ENCODE data around the gene CC2D2B. TPM values are rescaled to one million over a fixed set of nuclear protein-coding genes. Genes with fewer than 3 reads are reported as not detected.
A peak's percentile ranks its signal among the peaks of the same experiment; 100 is the strongest.

CC2D2B gene
- total and polyA plus RNA-seq, 2 of the 13 experiments (the other 11 are each of a cell fraction or from before 2014, with no cell fraction given): 0.20 TPM; not detected in 1

DNA sequence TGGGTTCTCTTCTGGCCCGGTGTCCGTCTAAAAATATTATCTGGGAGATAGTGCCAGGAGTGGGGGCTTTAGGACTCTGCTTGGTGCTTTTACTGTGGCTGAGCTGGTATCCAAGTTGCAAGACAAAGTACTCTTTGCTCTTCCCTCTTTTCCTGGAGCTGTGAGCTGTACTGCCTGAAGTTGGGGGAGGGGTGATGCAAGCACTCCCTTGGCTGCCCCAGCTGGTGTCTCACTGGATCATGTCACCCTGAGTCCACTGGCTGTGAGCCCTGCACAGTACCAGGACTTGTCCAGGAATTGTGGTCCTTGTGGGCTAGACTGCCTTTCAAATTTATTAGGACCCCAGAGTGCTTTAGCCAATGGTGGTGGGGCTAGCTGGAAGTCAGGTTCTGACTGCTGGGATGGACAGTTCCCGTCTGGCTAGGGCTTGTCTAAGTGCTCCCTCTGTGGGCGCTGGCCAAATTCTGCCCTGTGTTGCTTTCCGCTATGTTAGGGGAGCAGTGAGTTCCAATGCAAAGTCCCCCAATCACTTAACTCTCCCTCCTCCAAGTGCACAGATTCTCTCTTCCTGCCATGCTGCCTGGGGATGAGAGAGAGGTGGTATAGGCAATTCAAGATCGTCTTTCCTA is 13.1 kb downstream of the CC2D2B start:
- Histone ChIP-seq H3K9ac (ENCODE audit: insufficient read depth, low read depth, low read length) (no peak overlapping the region), H3K36me3 (replicated peaks in 1 of 2; ENCODE audit: control insufficient read depth in 1 of 2, insufficient read depth in 2 of 2, low read length in 2 of 2) (no peaks in the 10 kb centered on the region), H4K20me1 (ENCODE audit: insufficient read depth, low read length) (no peaks in the 10 kb centered on the region), H2AFZ (ENCODE audit: low read length) (no peak overlapping the region), H3K4me1 (ENCODE audit: insufficient read depth, low read length) (no peaks in the 10 kb centered on the region), H3K4me2 (ENCODE audit: low read depth, low read length) (no peak overlapping the region), H3K27me3 (ENCODE audit: control insufficient read depth in 1 of 2, insufficient read depth in 2 of 2, low read length in 2 of 2) (no peaks in the 10 kb centered on the region), H3K27ac (ENCODE audit: extremely low read length, insufficient read depth, low read length) (no peak overlapping the region), H3K9me3 (ENCODE audit: low read length) (no peaks in the 10 kb centered on the region), H3K79me2 (ENCODE audit: insufficient read depth, low read length) (no peaks in the 10 kb centered on the region), H3K4me3 (replicated peaks in 1 of 3; ENCODE audit: insufficient read depth in 1 of 3, low read depth in 2 of 3, low read length in 3 of 3) (no peak overlapping the region)
- no TSS peak for BruUV-seq (replicated peaks)
- DNase-seq (ENCODE audit: low spot score): no peak
- ChIA-PET POLR2A (no interaction called here), CTCF (ENCODE audit: low intra/inter-chr PET ratio, low total read pairs) (no interaction called here)
- no peak; the same call in 2 of the 3 replicates for ATAC-seq
- TF ChIP-seq, protein P1, sequence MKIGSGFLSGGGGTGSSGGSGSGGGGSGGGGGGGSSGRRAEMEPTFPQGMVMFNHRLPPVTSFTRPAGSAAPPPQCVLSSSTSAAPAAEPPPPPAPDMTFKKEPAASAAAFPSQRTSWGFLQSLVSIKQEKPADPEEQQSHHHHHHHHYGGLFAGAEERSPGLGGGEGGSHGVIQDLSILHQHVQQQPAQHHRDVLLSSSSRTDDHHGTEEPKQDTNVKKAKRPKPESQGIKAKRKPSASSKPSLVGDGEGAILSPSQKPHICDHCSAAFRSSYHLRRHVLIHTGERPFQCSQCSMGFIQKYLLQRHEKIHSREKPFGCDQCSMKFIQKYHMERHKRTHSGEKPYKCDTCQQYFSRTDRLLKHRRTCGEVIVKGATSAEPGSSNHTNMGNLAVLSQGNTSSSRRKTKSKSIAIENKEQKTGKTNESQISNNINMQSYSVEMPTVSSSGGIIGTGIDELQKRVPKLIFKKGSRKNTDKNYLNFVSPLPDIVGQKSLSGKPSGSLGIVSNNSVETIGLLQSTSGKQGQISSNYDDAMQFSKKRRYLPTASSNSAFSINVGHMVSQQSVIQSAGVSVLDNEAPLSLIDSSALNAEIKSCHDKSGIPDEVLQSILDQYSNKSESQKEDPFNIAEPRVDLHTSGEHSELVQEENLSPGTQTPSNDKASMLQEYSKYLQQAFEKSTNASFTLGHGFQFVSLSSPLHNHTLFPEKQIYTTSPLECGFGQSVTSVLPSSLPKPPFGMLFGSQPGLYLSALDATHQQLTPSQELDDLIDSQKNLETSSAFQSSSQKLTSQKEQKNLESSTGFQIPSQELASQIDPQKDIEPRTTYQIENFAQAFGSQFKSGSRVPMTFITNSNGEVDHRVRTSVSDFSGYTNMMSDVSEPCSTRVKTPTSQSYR (CRISPR knock-in tag; IDR thresholded peaks at IDR 0.05; ENCODE audit: borderline replicate concordance): 0 out of 2 replicates have a peak, but pooled peaks have one; percentile 38
- TF ChIP-seq AGO1 (IDR thresholded peaks at IDR 0.05; ENCODE audit: low read depth, low read length, poor library complexity, severe bottlenecking): no peak
- no peak for FAIRE-seq
- intact Hi-C loops (cut with micrococcal nuclease; ENCODE audit: unreplicated experiment) (no loop called here), in situ Hi-C loops (cut with HindIII; ENCODE audit: extremely low pct_ligation_motif_present, low pct_unique_long_range_greater_than_20kb) (no loop called here)
- WGBS (ENCODE audit: low lambda C conversion rate): 68% methylated on average over 6 of the region's 6 CpGs

DNA sequence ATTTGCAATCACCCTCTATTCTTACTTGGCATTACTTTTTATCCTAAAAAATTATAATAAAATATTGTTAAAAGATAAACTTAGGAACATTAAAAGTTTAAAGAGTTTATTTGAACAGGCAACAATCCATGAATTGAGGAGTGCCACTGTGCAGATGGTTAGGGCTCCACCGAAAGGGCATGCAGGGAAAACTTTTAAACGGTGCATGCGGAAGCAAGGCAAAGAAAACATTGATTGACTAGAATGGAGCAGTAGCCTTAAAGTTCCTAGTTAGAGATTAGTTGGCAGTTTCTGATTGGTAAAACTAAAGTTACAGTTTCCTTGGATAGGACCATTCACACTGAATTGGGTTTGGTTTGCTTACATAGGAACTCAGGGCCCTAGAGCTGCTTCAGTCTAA is 17.3 kb downstream of the CC2D2B start:
- FAIRE-seq: no peak
- Histone ChIP-seq H3K4me3 (replicated peaks in 1 of 3; ENCODE audit: insufficient read depth in 1 of 3, low read depth in 2 of 3, low read length in 3 of 3) (no peak overlapping the region), H3K4me2 (ENCODE audit: low read depth, low read length) (no peak overlapping the region), H3K27ac (ENCODE audit: extremely low read length, insufficient read depth, low read length) (no peak overlapping the region), H3K9me3 (ENCODE audit: low read length) (no peaks in the 10 kb centered on the region), H2AFZ (ENCODE audit: low read length) (no peak overlapping the region), H4K20me1 (ENCODE audit: insufficient read depth, low read length) (no peaks in the 10 kb centered on the region), H3K9ac (ENCODE audit: insufficient read depth, low read depth, low read length) (no peak overlapping the region), H3K27me3 (ENCODE audit: control insufficient read depth in 1 of 2, insufficient read depth in 2 of 2, low read length in 2 of 2) (no peaks in the 10 kb centered on the region), H3K4me1 (ENCODE audit: insufficient read depth, low read length) (no peaks in the 10 kb centered on the region), H3K36me3 (replicated peaks in 1 of 2; ENCODE audit: control insufficient read depth in 1 of 2, insufficient read depth in 2 of 2, low read length in 2 of 2) (no peaks in the 10 kb centered on the region), H3K79me2 (ENCODE audit: insufficient read depth, low read length) (no peaks in the 10 kb centered on the region)
- intact Hi-C loops (cut with micrococcal nuclease; ENCODE audit: unreplicated experiment) (no loop called here), in situ Hi-C loops (cut with HindIII; ENCODE audit: extremely low pct_ligation_motif_present, low pct_unique_long_range_greater_than_20kb) (no loop called here)
- ChIA-PET CTCF (ENCODE audit: low intra/inter-chr PET ratio, low total read pairs) (no interaction called here), POLR2A (no interaction called here)
- no peak for DNase-seq (ENCODE audit: low spot score)
- no peak for TF ChIP-seq SCMH1 (CRISPR knock-in tag; IDR thresholded peaks at IDR 0.05; ENCODE audit: borderline replicate concordance)
- no peak for TF ChIP-seq PHF21A (CRISPR knock-in tag; IDR thresholded peaks at IDR 0.05)
- TF ChIP-seq TCF12 (IDR thresholded peaks at IDR 0.05): no peak
- no peak for TF ChIP-seq TCF12 (CRISPR knock-in tag; IDR thresholded peaks at IDR 0.05)
- TF ChIP-seq, protein P2, sequence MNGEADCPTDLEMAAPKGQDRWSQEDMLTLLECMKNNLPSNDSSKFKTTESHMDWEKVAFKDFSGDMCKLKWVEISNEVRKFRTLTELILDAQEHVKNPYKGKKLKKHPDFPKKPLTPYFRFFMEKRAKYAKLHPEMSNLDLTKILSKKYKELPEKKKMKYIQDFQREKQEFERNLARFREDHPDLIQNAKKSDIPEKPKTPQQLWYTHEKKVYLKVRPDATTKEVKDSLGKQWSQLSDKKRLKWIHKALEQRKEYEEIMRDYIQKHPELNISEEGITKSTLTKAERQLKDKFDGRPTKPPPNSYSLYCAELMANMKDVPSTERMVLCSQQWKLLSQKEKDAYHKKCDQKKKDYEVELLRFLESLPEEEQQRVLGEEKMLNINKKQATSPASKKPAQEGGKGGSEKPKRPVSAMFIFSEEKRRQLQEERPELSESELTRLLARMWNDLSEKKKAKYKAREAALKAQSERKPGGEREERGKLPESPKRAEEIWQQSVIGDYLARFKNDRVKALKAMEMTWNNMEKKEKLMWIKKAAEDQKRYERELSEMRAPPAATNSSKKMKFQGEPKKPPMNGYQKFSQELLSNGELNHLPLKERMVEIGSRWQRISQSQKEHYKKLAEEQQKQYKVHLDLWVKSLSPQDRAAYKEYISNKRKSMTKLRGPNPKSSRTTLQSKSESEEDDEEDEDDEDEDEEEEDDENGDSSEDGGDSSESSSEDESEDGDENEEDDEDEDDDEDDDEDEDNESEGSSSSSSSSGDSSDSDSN (CRISPR knock-in tag; IDR thresholded peaks at IDR 0.05): no peak
- no peak for TF ChIP-seq CBFB (CRISPR knock-in tag; IDR thresholded peaks at IDR 0.05)
- TF ChIP-seq ZNF709 (CRISPR knock-in tag; IDR thresholded peaks at IDR 0.05): no peak
- no peak for TF ChIP-seq JUNB (CRISPR knock-in tag; IDR thresholded peaks at IDR 0.05; ENCODE audit: borderline replicate concordance)
- TF ChIP-seq ZNF230 (CRISPR knock-in tag; IDR thresholded peaks at IDR 0.05): no peak
- TF ChIP-seq SMC3 (IDR thresholded peaks at IDR 0.05; ENCODE audit: low read length): no peak
- TF ChIP-seq NFE2L2 (IDR thresholded peaks at IDR 0.05; ENCODE audit: low read length): no peak
- ATAC-seq: no peak
- WGBS (ENCODE audit: low lambda C conversion rate): 68% methylated on average over 3 of the region's 3 CpGs
- no TSS peak for BruUV-seq (replicated peaks)
